Measurements from ENCODE around the gene FAM163B.

DNA sequence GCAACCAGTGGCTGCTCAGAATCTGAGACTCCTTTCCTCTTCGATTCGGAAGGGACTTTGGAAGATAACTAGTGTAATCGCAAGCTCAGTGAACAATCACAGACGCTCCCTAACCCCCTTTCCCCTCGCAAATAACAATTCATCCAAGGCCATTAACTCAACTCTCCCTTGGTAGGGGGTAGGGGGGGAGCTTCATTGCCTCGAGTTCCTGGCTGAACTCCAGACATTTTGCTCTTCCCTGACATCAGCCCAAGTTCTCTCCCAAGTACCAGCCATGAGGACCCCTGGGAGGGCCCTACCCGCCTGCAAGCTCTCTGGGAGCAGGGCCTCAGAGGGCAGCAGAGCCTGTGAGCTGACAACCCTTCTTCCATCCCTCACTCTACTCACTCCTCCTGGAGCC is 8.4 kb downstream of the FAM163B start:
- TF ChIP-seq, protein P1, sequence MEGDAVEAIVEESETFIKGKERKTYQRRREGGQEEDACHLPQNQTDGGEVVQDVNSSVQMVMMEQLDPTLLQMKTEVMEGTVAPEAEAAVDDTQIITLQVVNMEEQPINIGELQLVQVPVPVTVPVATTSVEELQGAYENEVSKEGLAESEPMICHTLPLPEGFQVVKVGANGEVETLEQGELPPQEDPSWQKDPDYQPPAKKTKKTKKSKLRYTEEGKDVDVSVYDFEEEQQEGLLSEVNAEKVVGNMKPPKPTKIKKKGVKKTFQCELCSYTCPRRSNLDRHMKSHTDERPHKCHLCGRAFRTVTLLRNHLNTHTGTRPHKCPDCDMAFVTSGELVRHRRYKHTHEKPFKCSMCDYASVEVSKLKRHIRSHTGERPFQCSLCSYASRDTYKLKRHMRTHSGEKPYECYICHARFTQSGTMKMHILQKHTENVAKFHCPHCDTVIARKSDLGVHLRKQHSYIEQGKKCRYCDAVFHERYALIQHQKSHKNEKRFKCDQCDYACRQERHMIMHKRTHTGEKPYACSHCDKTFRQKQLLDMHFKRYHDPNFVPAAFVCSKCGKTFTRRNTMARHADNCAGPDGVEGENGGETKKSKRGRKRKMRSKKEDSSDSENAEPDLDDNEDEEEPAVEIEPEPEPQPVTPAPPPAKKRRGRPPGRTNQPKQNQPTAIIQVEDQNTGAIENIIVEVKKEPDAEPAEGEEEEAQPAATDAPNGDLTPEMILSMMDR (IDR thresholded peaks at IDR 0.05): no peak
- TF ChIP-seq EP300 (IDR thresholded peaks at IDR 0.05) (no peak), POLR2A (IDR thresholded peaks at IDR 0.05; ENCODE audit: low read depth) (no peak)
